DMS153 treated with DMSO at 0.1 percent for 48 hours (cell line): Measurements from ENCODE around the gene AFMID.
"Not testable (repeated sequence)": the region's sequence is repeated elsewhere in the genome, so short reads cannot be mapped to it uniquely, and the experiment has no call there.

Source experiments
- DNase-seq: peaks from one replicate; lab custom pipeline; 2025; ENCODE audit not compliant: unreplicated experiment; lab: John Stamatoyannopoulos, UW

Gene AFMID

DNA sequence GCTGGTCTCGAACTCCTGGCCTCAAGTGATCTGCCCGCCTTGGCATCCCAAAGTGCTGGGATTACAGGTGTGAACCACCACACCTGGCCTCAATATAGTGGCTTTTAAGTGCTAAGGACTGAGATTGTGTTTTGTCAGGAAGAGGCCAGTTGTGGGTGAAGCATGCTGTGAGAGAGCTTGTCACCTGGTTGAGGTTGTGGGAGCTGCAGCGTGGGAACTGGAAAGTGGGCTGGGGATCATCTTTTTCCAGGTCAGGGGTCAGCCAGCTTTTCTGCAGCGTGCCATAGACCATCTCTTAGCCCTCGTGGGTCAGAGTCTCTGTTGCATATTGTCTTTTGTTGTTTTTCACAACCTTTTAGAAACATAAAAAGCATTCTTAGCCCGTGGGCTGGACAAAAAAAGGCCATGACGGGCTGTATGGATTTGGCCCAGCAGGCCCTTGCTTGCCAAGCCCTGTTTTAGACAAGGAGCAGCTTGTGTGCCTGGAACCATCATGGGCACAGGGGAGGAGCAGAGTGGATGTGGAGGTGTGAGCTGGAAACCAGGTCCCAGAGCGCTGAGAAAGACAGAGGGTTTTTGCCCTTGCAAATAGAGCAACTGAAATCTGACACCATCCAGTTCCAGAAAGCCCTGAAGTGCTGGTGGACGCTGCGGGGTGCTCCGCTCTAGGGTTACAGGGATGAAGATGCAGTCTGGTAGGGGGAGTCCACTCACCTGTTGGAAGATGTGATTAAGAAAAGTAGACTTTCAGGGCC, 32.4 kb downstream of the AFMID start:
- DNase-seq: no peak

DNA sequence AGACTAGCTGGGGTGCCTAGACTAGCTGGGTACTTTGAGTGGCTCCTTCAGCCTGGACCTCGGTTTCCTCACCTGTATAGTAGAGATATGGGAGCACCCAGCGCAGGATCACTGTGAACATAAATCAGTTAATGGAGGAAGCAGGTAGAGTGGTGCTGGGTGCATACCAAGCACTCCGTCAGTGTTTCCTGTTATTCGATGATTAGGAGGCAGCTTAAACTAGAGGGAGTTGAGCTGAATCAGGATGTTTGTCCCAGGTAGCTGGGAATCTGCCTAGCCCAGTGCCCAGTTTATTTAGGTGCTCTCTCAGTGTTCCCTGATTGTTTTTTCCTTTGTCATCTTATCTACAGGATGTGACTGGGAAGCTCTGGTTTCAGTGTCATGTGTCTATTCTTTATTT, 35.9 kb downstream of the AFMID start:
- DNase-seq: no peak

DNA sequence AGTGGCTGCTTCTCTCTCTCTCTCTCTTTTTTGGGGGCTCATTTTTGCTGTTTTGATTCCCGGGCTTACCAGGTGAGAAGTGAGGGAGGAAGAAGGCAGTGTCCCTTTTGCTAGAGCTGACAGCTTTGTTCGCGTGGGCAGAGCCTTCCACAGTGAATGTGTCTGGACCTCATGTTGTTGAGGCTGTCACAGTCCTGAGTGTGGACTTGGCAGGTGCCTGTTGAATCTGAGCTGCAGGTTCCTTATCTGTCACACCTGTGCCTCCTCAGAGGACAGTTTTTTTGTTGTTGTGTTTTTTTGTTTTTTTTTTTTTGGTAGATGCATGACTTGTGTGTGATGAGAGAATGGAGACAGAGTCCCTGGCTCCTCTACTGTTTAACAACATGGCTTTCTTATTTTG, 36.6 kb downstream of the AFMID start:
- no peak for DNase-seq

DNA sequence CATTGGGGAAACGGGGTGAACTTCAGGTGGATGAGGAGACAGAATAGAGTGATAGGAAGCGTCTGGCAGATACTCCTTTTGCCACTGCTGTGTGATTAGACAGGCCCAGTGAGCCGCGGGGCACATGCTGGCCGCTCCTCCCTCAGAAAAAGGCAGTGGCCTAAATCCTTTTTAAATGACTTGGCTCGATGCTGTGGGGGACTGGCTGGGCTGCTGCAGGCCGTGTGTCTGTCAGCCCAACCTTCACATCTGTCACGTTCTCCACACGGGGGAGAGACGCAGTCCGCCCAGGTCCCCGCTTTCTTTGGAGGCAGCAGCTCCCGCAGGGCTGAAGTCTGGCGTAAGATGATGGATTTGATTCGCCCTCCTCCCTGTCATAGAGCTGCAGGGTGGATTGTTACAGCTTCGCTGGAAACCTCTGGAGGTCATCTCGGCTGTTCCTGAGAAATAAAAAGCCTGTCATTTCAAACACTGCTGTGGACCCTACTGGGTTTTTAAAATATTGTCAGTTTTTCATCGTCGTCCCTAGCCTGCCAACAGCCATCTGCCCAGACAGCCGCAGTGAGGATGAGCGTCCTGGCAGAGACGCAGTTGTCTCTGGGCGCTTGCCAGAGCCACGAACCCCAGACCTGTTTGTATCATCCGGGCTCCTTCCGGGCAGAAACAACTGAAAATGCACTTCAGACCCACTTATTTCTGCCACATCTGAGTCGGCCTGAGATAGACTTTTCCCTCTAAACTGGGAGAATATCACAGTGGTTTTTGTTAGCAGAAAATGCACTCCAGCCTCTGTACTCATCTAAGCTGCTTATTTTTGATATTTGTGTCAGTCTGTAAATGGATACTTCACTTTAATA, 37.3 kb downstream of the AFMID start:
- DNase-seq: no peak

DNA sequence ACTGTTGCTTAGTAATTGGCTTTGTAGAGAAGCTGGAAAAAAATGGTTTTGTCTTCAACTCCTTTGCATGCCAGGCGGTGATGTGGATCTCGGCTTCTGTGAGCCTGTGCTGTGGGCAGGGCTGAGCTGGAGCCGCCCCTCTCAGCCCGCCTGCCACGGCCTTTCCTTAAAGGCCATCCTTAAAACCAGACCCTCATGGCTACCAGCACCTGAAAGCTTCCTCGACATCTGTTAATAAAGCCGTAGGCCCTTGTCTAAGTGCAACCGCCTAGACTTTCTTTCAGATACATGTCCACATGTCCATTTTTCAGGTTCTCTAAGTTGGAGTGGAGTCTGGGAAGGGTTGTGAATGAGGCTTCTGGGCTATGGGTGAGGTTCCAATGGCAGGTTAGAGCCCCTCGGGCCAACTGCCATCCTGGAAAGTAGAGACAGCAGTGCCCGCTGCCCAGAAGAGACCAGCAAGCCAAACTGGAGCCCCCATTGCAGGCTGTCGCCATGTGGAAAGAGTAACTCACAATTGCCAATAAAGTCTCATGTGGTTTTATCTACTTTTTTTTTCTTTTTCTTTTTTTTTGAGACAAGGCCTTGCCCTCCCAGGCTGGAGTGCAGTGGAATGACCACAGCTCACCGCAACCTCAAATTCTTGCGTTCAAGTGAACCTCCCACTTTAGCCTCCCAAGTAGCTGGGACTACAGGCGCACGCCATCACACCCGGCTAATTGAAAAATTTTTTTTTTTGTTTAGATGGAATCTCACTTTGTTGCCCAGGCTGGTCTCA, 38.1 kb downstream of the AFMID start:
- DNase-seq: no peak

DNA sequence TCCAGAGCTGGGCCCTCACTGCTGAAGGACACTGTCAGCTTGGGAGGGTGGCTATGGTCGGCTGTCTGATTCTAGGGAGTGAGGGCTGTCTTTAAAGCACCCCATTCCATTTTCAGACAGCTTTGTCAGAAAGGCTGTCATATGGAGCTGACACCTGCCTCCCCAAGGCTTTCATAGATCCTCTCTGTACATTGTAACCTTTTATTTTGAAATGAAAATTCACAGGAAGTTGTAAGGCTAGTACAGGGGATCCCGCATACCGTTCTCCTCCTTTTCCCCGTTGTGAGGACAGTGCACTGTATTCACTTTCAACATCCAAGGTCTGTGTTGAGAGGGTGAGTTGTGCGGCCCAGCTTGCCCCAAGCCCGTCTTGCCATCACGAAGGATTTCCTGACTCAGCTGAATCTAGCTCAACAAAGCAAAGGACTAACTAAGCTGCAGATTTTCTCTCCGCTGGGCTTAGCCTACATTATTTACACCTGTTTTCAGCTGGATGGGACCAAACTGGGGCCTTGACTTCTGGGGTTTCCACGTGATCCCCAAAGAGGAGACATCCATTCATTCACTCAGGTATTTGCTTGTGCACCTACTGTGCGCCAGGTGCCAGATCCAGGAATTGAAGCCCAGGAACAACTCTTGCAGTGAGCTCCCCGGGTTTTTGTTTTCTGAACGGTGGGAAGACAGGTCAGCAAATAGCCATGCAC, 39.0 kb downstream of the AFMID start:
- no peak for DNase-seq

DNA sequence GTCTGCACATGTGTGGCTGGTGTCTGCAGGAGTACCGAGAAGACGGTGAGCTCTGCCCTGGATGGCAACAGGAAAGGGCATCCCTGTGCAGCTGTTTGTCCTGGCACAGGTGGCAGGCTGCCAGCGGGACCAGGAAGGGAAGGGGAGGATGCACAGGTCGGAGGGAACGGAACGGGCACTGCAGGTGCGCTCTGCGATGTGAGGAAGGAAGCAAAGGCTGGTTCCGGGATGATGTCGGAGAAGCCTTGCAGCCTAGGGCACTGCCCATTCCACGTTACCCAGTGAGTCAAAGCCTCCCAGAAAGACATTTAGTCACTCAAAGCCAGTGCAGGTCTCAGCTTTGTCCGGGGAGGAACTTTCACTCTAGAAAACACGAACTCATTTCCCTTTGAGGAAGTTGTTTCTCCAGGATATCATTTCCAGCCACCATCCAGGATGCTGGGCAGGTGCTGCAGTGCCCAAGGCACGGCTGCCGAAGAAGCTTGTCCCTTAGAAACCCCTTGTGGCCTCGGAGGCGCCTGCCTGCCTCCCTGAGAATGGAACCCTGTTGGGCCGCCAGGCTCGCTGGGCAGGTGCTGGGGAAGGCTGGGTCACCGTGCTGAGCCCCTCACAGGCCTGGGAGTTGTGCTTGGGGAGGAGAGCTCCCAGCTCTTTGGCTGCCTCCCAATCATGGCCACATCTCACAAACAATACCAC, 39.7 kb downstream of the AFMID start:
- DNase-seq: peak; percentile 46

DNA sequence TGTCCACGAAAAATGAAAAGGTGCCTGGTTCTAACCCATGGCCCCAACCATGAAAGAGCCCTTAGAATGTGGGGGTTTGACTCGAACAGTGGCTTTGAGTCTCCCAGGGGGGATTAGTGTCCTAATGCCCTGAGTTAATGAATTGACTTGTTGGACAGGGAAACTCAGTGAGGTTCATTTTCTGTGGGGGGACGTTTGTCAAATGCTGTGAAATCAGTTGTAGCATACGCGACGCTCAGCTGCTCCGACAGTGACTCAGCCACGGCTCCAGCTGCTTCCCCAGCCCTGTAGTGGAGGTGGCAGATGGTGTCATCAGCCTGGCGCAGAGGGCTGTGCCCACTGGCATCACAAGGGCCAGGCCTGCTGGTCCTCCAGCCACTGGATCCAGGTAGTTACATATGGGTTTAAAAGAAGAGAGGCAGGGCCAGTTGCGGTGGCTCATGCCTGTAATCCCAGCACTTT, 40.3 kb downstream of the AFMID start:
- DNase-seq: no peak

DNA sequence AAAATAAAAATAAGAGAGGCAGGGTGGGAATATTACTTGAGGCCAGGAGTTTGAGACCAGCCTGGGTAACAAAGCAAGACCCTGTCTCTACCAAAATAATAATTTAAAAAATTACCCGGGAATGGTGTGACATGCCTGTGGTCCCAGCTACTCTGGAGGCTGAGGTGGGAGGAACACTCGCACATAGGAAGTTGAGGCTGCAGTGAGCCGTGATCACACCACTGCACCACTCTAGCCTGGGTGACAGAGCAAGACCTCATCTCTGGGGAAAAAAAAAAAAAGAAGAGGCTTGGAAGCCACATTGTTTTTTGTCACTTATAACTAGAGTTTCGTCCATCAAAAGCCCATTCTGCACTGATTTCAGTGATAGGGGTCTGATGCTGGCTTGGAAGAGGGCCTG, 41.0 kb downstream of the AFMID start:
- DNase-seq: no peak

DNA sequence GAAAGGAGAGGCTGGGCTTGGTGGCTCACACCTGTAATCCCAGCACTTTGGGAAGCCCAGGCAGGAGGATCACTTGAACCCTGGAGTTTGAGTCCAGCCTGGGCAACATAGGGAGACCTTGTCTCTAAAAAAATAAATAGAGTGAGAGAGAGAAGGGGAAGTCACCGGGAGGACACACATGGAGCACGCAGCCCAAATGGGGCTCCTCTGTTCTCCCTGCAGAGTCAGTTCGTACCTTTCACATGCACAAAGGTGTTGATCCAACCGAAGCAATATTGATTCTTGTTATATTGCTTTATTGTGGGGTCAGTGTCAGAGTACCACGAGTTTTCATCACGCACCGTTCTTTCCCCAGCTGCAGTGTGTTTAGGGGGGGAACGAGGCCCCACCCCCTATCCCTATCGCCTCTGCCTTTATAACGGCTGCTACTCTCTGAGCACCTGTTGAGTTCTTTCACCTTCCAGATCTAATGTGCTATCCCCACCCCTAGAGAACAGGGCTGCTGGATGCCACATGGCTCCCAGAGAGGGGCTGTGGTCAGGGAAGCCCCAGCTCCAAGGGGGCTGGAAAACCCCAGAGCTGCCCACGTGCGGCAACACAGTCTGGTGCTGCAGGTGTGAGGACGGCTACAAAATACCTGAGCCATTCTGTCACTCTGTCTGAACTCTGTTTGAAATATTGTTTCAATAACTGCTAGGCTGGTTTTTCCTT, 43.2 kb downstream of the AFMID start:
- DNase-seq: no peak

DNA sequence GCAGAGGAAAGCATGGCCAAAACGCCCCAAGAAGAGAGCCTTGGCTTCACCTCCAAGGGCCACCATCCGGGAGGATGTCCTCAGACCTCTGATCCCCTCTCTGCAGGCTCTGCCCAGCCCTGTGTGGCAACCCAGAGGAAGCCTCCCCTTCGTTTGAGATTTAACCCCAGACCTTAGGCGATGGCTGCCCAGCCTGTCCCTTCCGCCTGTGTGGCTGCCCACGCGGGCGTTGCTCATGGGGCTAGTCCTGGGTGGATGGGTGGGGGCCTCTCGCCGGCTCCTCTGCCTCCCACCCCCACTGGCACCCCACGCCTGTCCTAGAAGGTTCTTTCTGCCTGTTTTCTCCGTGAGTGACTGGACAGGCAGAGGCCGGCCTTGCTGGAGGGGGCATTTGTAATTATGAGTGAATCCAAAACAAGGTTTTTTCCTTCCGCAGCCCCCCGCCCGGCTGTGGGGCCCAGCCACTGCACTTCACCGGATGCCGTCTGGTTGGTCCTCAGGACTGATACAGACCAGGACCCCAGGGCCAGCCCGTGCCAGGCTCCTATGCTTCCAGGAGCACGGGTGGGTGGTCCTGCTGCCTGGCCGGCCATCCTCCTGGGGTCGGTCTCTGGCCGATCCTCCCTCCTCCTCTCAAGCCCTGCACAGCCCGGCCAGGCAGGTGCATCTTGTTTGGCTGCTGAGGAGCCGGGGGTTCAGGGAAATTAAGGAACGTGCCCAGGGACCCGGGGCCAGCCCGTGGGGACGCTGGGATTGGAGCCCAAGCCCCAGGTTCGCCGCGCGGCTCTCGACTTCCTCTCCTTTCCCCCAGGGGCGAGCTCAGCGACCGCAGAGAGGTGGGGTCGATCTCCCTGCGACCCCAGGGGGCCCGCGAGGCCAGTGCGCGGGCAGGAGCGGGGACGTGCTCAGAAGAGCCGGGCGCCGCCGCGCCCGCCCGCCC, 44.1 kb downstream of the AFMID start, which contains the start of gene TMEM235:
Gene TMEM235 (plus strand): TSS at position 636 of the 940 bp plus-strand sequence. CDS start 393 bp downstream, outside the sequence.
- no peak for DNase-seq

DNA sequence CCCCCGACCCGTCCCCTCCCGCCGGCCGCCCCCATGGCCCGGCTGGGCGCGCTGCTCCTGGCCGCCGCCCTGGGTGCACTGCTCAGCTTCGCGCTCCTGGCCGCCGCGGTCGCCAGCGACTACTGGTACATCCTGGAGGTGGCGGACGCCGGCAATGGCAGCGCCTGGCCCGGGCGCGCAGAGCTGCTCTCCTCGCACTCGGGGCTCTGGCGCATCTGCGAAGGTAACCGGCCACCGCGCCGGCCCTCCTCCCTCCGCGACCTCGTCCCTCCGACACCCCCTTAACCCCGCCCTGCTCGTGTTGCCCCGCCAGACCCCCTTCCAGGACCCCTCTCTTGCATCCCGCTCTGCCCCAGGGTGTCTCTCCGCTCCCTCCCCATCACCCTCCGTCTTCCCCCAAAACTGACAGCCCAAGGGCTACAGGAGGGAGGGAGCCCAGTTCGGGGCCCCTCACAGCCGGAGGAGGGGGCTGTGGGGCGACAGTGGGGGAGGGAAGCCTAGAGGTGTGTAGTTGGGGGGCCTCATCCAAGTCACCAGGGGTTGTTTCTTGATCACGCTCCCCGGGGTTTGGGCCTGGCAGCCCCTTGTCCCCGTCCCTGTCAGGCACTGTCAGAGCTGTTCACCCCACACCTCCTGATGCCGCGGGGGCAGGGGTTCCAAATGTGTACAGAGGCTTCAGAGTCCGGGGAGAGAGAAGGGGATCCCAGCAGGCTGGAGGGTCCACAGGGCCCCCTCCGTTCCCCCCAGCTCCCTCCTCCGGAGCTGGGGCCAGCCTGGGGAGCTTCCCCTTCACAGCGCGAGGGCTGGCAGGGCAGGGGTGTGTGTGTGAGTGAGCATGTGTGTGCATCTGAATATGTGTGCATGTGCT, 45.1 kb downstream of the AFMID start:
- no peak for DNase-seq

DNA sequence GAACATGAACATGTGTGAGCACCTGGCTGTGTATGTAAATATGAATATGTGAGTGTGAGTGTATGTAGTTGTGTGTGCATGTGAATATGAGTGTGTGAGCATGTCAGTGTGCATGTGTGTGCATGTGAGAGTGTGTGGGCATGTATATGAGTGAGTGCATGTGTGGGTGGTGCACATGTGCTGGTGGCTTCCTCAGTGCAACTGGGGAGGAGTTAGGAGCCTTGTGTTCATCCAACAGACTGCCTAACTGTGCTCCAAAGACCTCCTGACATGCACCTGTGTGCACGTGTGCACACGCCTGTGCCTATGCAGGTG, 45.7 kb downstream of the AFMID start:
- no peak for DNase-seq

DNA sequence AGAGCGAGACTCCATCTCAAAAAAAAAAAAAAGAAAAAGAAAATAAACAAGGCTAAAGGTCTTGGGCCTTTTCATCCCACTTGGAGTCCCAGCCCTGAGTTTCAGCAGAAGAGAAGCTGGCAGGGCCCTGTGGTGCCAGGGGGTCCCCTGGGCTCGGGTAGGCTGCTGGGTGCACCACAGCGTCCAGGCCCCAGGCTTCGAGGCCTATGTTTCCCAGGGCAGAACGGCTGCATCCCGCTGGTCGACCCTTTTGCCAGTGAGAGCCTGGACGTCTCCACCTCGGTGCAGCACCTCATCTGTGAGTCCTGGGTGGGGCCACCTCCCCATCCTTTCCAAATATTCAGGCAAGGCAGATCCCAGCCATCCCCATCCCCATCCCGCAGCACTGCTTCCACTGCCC, 46.5 kb downstream of the AFMID start:
- DNase-seq: no peak

DNA sequence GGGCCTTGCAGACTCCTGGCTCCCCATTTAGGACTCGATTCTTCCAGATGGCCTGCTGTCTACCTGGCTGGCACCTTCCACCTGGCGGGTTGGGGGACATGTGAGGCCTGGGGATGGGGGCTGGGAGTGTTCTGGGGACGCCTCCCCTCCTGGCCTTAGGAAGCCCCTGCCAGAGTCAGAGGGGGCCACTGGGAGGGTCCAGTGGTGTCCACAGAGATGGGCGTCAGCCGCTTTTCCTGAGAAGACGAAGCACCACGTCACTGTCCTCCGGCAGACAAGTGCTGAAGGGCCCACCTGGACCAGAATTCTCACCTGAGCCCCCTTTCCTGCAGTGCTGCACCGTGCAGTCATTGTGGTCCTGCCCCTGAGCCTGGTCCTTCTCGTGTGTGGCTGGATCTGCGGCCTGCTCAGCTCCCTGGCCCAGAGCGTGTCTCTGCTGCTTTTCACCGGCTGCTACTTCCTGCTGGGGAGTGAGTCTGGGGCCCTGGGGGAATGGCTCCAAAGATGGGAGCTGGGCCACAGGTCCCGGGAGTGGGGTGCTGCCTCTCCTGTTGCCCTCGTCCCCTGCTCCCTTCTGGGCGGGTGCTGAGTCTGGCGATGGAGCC, 47.2 kb downstream of the AFMID start:
- no peak for DNase-seq

DNA sequence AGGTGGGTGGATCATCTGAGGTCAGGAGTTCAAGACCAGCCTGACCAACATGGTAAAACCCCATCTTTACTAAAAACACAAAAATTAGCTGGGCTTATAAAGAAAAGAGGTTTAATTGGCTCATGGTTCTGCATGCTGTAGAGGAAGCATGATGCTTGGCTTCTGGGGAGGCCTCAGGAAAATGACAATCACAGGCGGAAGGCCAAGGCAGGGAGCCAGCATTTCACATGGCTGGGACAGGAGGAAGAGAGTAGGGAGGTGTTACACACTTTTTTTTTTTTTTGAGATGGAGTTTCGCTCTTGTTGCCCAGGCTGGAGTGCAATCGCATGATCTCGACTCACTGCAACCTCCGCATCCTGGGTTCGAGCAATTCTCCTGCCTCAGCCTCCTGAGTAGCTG, 47.9 kb downstream of the AFMID start:
- DNase-seq: not testable (repeated sequence)

DNA sequence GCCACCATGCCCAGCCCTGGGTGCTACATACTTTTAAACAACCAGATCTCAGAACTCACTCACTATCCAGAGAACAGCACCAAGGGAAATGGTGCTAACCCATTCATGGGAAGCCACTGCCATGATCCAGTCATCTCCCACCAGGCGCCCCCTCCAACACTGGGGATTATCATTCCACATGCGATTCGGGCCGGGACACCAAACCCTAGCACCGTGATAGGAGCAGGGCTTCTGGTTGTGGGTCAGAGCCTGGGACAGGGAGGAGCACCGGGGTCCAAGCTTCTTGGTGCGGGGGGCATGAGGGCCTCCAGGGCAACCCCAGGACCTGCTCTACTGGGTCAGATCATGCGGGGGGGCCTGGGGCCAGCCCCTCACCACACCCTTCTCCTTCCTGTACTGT, 48.7 kb downstream of the AFMID start:
- no peak for DNase-seq
